Endothelial cell (in vitro differentiated cells): ENCODE measurements around the gene CFP. TPM values are rescaled to one million over a fixed set of nuclear protein-coding genes. Genes with fewer than 3 reads are reported as not detected.

Source experiments
- DNase-seq: peaks from one replicate; pipeline ENCODE4 v3.0.0; 2021; ENCODE audit warnings: low spot score
- H3K27ac Mint-ChIP-seq: one replicate; pipeline ENCODE4 v1.8.0; 2021; ENCODE audit warnings: mixed read lengths, inconsistent platforms; ENCODE audit not compliant: unreplicated experiment
- H3K27me3 Mint-ChIP-seq: one replicate; pipeline ENCODE4 v1.8.0; 2021; ENCODE audit warnings: mild to moderate bottlenecking, moderate library complexity, mixed read lengths, inconsistent platforms; ENCODE audit not compliant: unreplicated experiment
- H3K36me3 Mint-ChIP-seq: one replicate; pipeline ENCODE4 v1.8.0; 2021; ENCODE audit warnings: mild to moderate bottlenecking, low read depth, mixed read lengths, inconsistent platforms; ENCODE audit not compliant: unreplicated experiment
- H3K4me1 Mint-ChIP-seq: one replicate; pipeline ENCODE4 v1.8.0; 2021; ENCODE audit warnings: mild to moderate bottlenecking, mixed read lengths, inconsistent platforms; ENCODE audit not compliant: unreplicated experiment
- H3K4me3 Mint-ChIP-seq: one replicate; pipeline ENCODE4 v1.8.0; 2021; ENCODE audit warnings: mild to moderate bottlenecking, mixed read lengths, inconsistent platforms; ENCODE audit not compliant: unreplicated experiment
- H3K9me3 Mint-ChIP-seq: one replicate; pipeline ENCODE4 v1.8.0; 2021; ENCODE audit warnings: mixed read lengths, inconsistent platforms; ENCODE audit not compliant: unreplicated experiment
- total RNA-seq: library from RNA; stranded (reverse); fragmentation: NEBNext Ultra II Directional; extraction: Animal tissue kit (Norgen Biotek cat#: 25700); gene quantifications from one replicate; pipeline ENCODE4 v1.2.1, GENCODE V29; 2021; ENCODE audit not compliant: unreplicated experiment
- TF ChIP-seq, protein P1 (sequence below): fragments of 200-600 bp; sonication (generic); IDR thresholded peaks from one replicate; pipeline ENCODE4 v1.5.0; 2021; ENCODE audit warnings: antibody characterized with exemption; ENCODE audit not compliant: unreplicated experiment

Gene CFP
- total RNA-seq, 1 donor from 2014 or later, result 27.5 TPM

DNA sequence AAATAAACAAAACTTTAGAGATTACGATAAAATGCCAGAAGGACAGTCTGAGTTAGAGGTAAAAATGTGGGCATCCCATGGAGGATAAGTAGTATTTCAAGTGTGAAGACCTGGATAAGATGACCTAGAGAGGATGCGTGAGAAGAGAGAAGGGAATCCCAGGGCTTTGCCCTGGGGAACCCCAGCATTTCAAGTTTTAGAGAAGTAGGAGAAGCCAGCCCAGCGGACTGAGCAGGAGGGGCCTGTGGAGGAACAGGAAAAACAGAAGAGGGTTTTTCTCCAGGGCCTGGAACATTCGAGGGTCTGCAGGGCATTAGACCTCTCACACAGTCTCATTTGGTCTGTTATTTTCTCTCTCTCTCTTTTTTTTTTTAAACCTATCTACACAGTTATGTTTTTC, 2.9 kb upstream of the CFP start:
- H3K36me3 Mint-ChIP-seq, result no peaks in the 10 kb centered on the region
- peaks cover 10% of the 10 kb centered on the region for H3K4me1 Mint-ChIP-seq
- no peaks in the 10 kb centered on the region for H3K27me3 Mint-ChIP-seq
- no peaks in the 10 kb centered on the region for H3K9me3 Mint-ChIP-seq
- TF ChIP-seq, protein P1, sequence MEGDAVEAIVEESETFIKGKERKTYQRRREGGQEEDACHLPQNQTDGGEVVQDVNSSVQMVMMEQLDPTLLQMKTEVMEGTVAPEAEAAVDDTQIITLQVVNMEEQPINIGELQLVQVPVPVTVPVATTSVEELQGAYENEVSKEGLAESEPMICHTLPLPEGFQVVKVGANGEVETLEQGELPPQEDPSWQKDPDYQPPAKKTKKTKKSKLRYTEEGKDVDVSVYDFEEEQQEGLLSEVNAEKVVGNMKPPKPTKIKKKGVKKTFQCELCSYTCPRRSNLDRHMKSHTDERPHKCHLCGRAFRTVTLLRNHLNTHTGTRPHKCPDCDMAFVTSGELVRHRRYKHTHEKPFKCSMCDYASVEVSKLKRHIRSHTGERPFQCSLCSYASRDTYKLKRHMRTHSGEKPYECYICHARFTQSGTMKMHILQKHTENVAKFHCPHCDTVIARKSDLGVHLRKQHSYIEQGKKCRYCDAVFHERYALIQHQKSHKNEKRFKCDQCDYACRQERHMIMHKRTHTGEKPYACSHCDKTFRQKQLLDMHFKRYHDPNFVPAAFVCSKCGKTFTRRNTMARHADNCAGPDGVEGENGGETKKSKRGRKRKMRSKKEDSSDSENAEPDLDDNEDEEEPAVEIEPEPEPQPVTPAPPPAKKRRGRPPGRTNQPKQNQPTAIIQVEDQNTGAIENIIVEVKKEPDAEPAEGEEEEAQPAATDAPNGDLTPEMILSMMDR, result no peak
- no peak for DNase-seq
- no peak overlapping the region for H3K27ac Mint-ChIP-seq
- H3K4me3 Mint-ChIP-seq, result no peak overlapping the region

DNA sequence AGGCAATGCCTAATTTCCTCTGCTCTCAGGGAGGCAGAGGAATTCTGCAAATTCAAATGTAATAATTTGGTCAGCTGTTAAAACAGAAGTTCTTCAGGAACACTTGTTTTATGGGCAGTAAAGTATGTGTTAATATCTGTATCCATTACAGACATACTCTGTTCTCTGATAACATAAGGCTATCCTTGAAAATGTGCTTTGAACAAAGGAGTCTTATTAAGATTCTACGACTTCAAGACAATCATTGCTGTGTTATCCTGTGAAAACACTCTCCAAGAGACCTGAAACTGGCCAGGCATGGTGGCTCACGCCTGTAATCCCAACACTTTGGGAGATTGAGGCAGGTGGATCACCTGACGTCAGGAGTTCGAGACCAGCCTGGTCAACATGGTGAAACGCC, 1.9 kb upstream of the CFP start:
- no peaks in the 10 kb centered on the region for H3K27me3 Mint-ChIP-seq
- peaks cover 10% of the 10 kb centered on the region for H3K4me1 Mint-ChIP-seq
- no peaks in the 10 kb centered on the region for H3K36me3 Mint-ChIP-seq
- H3K4me3 Mint-ChIP-seq, result no peak overlapping the region
- TF ChIP-seq, protein P1, result no peak
- no peak for DNase-seq
- H3K27ac Mint-ChIP-seq, result no peak overlapping the region
- H3K9me3 Mint-ChIP-seq, result no peaks in the 10 kb centered on the region

DNA sequence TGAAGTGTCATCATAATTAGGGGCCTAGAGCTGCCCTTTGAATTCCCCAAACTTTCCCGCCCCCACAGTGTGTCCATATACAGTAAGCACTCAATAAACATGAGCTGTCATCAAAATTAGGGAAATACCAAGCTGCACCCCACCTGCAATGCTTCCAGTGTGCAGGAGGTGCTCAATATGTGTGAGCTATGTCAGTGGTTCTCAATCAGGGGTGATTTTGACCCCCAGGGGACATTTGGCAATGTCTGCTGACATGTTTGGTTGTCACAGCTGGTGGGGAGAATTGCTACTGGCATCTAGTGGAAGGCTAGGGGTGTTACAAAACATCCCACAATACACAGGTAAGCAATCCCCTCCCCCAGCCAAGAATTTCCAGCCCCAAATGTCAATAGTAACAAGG, 748 bp downstream of the CFP start:
- H3K4me1 Mint-ChIP-seq, result peaks cover 10% of the 10 kb centered on the region
- no peaks in the 10 kb centered on the region for H3K9me3 Mint-ChIP-seq
- no peak for DNase-seq
- H3K27ac Mint-ChIP-seq, result peak overlapping the region; percentile 36
- no peak overlapping the region for H3K4me3 Mint-ChIP-seq
- TF ChIP-seq, protein P1, result no peak
- peaks cover 7% of the 10 kb centered on the region for H3K36me3 Mint-ChIP-seq
- H3K27me3 Mint-ChIP-seq, result peaks cover 3% of the 10 kb centered on the region

DNA sequence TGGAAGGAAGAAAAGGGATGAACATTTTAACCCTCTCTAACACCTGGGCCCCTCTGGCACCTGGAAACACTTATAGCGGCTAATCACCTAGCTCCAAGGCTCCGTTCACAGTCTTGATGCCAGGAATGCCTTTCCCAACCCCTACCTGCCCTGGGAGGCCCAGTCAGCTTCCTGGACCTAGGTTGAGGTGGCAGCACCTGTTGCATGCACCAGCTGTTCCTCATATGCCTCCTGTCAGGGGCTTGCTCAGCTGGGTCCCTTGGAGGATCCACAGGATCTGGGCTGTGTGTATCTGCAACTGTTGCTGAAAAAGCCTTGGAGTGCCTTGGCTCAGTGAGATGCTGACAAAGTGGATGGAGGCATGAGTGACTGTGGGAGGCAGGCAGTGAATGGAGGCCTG, 4.4 kb downstream of the CFP start:
- no peak for DNase-seq
- Mint-ChIP-seq H3K4me3 (peak overlapping the region; percentile 65), H3K9me3 (no peaks in the 10 kb centered on the region), H3K36me3 (peaks cover 7% of the 10 kb centered on the region), H3K27me3 (peaks cover 3% of the 10 kb centered on the region), H3K4me1 (peaks cover 10% of the 10 kb centered on the region), H3K27ac (no peak overlapping the region)
- TF ChIP-seq, protein P1, result no peak

DNA sequence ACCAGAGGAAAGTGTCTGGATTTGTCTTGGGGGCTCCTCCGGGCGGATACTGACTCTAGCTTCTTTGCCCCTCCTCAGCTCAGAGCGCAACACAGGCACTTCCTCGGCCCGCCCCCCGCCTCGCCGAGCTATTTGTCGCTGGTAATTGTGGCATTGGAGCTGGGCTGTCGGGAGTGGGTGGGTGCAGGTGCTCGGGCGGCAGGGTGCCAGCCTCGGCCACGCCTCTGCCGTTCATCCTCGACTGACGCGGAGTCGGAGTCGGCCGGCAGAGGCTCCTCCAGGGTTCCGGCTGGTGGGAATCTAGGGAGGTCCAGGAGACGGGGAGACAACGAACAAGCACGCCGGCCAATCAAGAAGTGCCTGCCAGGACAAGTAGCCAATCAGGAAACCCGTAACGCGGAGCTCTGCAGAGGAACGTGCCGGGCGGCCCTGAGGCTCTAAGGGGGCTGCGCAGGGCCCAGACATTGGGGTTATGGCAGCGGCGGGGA, 6.1 kb downstream of the CFP start:
- Mint-ChIP-seq H3K27ac (no peak overlapping the region), H3K36me3 (peaks cover 7% of the 10 kb centered on the region), H3K27me3 (peaks cover 4% of the 10 kb centered on the region), H3K4me3 (peak overlapping the region; percentile 88), H3K4me1 (no peaks in the 10 kb centered on the region), H3K9me3 (no peaks in the 10 kb centered on the region)
- TF ChIP-seq, protein P1, result no peak
- peak; percentile 51 for DNase-seq
